Tibial nerve (tissue), 4 donors: Measurements from ENCODE around the gene ANXA10. TPM values are rescaled to one million over a fixed set of nuclear protein-coding genes. Genes with fewer than 3 reads are reported as not detected.

Source experiments
- DNase-seq, 2 donors: peaks; one replicate each; pipeline ENCODE4 v3.0.0-alpha.2; 2019; ENCODE audit warnings: low spot score in 2 of 2
- H3K27ac ChIP-seq, 4 donors: fragments of 200-600 bp; sonication (generic) in 3 of 4; one replicate each; pipeline ENCODE4 v1.5.1; 2017 to 2019; ENCODE audit warnings: mild to moderate bottlenecking in 1 of 4
- H3K27me3 ChIP-seq, 2 donors: fragments of 200-600 bp; sonication (generic) in 1 of 2; one replicate each; pipeline versions ENCODE4 v1.5.1 to v1.6.0; 2017 to 2019
- H3K36me3 ChIP-seq, 3 donors: fragments of 200-600 bp; sonication (generic); one replicate each; pipeline ENCODE4 v1.5.1; 2018 to 2019
- H3K4me1 ChIP-seq, 4 donors: fragments of 200-600 bp; sonication (generic) in 3 of 4; one replicate each; pipeline ENCODE4 v1.5.1; 2017 to 2019
- H3K4me3 ChIP-seq, 4 donors: fragments of 200-600 bp; sonication (generic) in 3 of 4; one replicate each; pipeline ENCODE4 v1.5.1; 2017 to 2019; ENCODE audit warnings: mild to moderate bottlenecking in 1 of 4, moderate library complexity in 1 of 4
- H3K9me3 ChIP-seq, 4 donors: fragments of 200-600 bp; sonication (generic) in 3 of 4; one replicate each; pipeline ENCODE4 v1.5.1; 2017 to 2019
- EP300 ChIP-seq, 2 donors: sonication (generic); formaldehyde crosslinking; IDR thresholded peaks; one replicate each; pipeline ENCODE4 v1.6.1; 2017; ENCODE audit warnings: antibody characterized with exemption in 2 of 2, mild to moderate bottlenecking in 1 of 2
- POLR2A ChIP-seq, 2 donors: fragments of 450-650 bp; IDR thresholded peaks; one replicate each; pipeline ENCODE4 v1.6.1; 2017; ENCODE audit warnings: antibody characterized with exemption in 2 of 2, mild to moderate bottlenecking in 2 of 2, moderate library complexity in 2 of 2
- WGBS, 2 donors: methylation state at CpG; one replicate each; pipeline ENCODE4 v1.1.5; 2018; 5-methylcytosine and 5-hydroxymethylcytosine counted together
- total RNA-seq, 4 donors: library from RNA; depleted of rRNA; stranded (reverse); fragments of >200 nt; gene quantifications; one replicate each; pipeline ENCODE4 v1.1.0, GENCODE V29; 2016
- TF ChIP-seq, protein P1 (sequence below), 5 experiments: fragments of 200-600 bp in 3 of 5; fragments of 450-650 bp in 2 of 5; sonication (generic) in 3 of 5; IDR thresholded peaks; one replicate each; pipeline ENCODE4 v1.5.1; 2016 to 2019; ENCODE audit warnings: antibody characterized with exemption in 5 of 5, mild to moderate bottlenecking in 3 of 5, moderate library complexity in 2 of 5

The ANXA10 gene
- total RNA-seq, 4 donors from 2014 or later: not detected

GRCh38 chr4:168153596-168154440 lies 61.5 kb downstream of the ANXA10 start:
- 4 to 6% methylated on average over 10 of the region's 10 CpGs for WGBS, 2 donors
- Histone ChIP-seq H3K36me3 (no peaks in the 10 kb centered on the region), H3K27ac (no peak overlapping the region), H3K27me3 (no peaks in the 10 kb centered on the region), H3K9me3 (peaks cover 0 to 4% (median 0%) of the 10 kb centered on the region in 4 donors), H3K4me1 (peaks cover 0 to 3% (median 0%) of the 10 kb centered on the region in 4 donors), H3K4me3 (peak overlapping the region in 2 of 4 donors; percentile 29 to 38)
- peak; percentile 70 to 92 for DNase-seq
- no peak for TF ChIP-seq EP300 (IDR thresholded peaks at IDR 0.05)
- TF ChIP-seq, protein P1, sequence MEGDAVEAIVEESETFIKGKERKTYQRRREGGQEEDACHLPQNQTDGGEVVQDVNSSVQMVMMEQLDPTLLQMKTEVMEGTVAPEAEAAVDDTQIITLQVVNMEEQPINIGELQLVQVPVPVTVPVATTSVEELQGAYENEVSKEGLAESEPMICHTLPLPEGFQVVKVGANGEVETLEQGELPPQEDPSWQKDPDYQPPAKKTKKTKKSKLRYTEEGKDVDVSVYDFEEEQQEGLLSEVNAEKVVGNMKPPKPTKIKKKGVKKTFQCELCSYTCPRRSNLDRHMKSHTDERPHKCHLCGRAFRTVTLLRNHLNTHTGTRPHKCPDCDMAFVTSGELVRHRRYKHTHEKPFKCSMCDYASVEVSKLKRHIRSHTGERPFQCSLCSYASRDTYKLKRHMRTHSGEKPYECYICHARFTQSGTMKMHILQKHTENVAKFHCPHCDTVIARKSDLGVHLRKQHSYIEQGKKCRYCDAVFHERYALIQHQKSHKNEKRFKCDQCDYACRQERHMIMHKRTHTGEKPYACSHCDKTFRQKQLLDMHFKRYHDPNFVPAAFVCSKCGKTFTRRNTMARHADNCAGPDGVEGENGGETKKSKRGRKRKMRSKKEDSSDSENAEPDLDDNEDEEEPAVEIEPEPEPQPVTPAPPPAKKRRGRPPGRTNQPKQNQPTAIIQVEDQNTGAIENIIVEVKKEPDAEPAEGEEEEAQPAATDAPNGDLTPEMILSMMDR (IDR thresholded peaks at IDR 0.05): peak; percentile 27 to 62 (median 44)

- Histone ChIP-seq H3K36me3 (no peaks in the 10 kb centered on the region), H3K9me3 (peaks cover 0 to 11% (median 2%) of the 10 kb centered on the region in 4 donors), H3K4me1 (peaks cover 0 to 3% (median 0%) of the 10 kb centered on the region in 4 donors), H3K4me3 (no peak overlapping the region), H3K27ac (no peak overlapping the region), H3K27me3 (no peaks in the 10 kb centered on the region)
- DNase-seq: no peak
- TF ChIP-seq EP300 (IDR thresholded peaks at IDR 0.05): no peak
- TF ChIP-seq, protein P1 (IDR thresholded peaks at IDR 0.05): no peak
- 75 to 85% methylated on average over 6 of the region's 6 CpGs for WGBS, 2 donors
These were observed 62.4 kb downstream of the ANXA10 start for GRCh38 chr4:168154546-168155277.

DNA sequence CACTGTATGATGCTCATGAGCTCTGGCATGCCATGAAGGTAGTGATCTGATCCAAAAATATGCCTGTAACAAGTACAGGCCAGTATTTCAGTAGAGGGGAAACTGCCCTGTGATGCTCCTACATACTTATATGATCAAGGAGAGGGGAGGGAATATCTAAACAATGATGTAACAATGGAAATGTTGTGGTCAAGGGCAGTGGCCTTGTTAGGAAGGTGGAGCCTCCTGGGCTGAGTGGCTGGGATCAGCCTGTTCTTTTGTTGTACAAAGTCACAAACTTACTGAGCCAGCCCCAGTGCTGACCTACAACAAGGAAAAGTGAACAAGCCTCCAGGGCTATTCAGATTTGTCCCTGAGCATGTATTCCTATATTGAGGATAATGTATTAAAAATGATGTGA lies 70.3 kb downstream of the ANXA10 start:
- Histone ChIP-seq H3K27ac (no peak overlapping the region), H3K4me1 (no peaks in the 10 kb centered on the region), H3K27me3 (no peaks in the 10 kb centered on the region), H3K36me3 (no peaks in the 10 kb centered on the region), H3K4me3 (no peak overlapping the region), H3K9me3 (peaks cover 0 to 28% (median 2%) of the 10 kb centered on the region in 4 donors)
- DNase-seq: no peak
- no peak for TF ChIP-seq EP300 (IDR thresholded peaks at IDR 0.05)
- no peak for TF ChIP-seq POLR2A (IDR thresholded peaks at IDR 0.05)

DNA sequence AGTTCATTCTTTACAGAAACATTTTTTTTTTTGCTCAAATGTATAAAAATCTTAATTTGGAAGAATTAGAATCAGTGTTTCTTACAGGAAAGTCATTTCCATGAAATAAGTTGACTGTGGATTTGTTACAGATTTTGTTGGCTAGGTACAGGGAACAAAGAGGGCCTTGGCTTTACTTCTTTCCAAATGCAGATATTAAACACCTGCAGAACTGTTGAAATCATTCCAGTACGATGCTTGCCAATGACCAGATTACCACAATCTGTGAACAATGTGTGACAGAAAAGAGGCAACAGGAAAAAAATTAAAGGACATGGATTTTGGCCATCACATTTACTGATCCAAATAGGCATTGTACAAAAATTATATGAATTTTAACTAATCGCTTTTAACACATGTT lies 70.8 kb downstream of the ANXA10 start:
- Histone ChIP-seq H3K27ac (no peak overlapping the region), H3K9me3 (peaks cover 0 to 28% (median 2%) of the 10 kb centered on the region in 4 donors), H3K4me1 (no peaks in the 10 kb centered on the region), H3K4me3 (no peak overlapping the region), H3K36me3 (no peaks in the 10 kb centered on the region), H3K27me3 (no peaks in the 10 kb centered on the region)
- 87 to 93% methylated on average over 2 of the region's 2 CpGs for WGBS, 2 donors
- TF ChIP-seq EP300 (IDR thresholded peaks at IDR 0.05): no peak
- TF ChIP-seq POLR2A (IDR thresholded peaks at IDR 0.05): no peak
- TF ChIP-seq, protein P1 (IDR thresholded peaks at IDR 0.05): no peak
- DNase-seq: no peak

DNA sequence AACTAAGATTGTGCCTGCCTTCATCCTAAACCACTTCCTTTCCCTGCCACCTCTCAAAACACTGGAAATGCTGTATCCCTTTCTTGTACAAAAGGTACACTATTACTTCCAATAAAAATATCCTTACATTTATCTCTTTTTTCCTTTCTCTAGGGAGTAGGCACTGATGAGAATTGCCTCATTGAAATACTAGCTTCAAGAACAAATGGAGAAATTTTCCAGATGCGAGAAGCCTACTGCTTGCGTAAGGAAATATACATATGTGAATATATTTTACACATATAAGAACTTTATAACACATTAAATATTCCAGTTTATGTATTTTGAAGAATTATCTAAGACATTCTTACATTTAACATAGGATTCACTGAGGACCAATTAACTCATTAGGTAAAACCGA lies 71.7 kb downstream of the ANXA10 start:
- 73 to 79% methylated on average over 3 of the region's 3 CpGs for WGBS, 2 donors
- Histone ChIP-seq H3K4me1 (no peaks in the 10 kb centered on the region), H3K27ac (no peak overlapping the region), H3K4me3 (no peak overlapping the region), H3K36me3 (no peaks in the 10 kb centered on the region), H3K27me3 (no peaks in the 10 kb centered on the region), H3K9me3 (peaks cover 0 to 21% (median under 1%) of the 10 kb centered on the region in 4 donors)
- DNase-seq: no peak
- no peak for TF ChIP-seq POLR2A (IDR thresholded peaks at IDR 0.05)
- no peak for TF ChIP-seq EP300 (IDR thresholded peaks at IDR 0.05)
- TF ChIP-seq, protein P1 (IDR thresholded peaks at IDR 0.05): no peak
